GM12872 (cell line): Measurements from ENCODE around the gene RNF157.

Experiments
- TF ChIP-seq, protein P1 (sequence below): IDR thresholded peaks from 3 replicates; pipeline ENCODE4 v1.5.1; 2011; ENCODE audit warnings: low read depth, mild to moderate bottlenecking, low read length, moderate library complexity; ENCODE audit not compliant: insufficient read depth

RNF157 gene

DNA sequence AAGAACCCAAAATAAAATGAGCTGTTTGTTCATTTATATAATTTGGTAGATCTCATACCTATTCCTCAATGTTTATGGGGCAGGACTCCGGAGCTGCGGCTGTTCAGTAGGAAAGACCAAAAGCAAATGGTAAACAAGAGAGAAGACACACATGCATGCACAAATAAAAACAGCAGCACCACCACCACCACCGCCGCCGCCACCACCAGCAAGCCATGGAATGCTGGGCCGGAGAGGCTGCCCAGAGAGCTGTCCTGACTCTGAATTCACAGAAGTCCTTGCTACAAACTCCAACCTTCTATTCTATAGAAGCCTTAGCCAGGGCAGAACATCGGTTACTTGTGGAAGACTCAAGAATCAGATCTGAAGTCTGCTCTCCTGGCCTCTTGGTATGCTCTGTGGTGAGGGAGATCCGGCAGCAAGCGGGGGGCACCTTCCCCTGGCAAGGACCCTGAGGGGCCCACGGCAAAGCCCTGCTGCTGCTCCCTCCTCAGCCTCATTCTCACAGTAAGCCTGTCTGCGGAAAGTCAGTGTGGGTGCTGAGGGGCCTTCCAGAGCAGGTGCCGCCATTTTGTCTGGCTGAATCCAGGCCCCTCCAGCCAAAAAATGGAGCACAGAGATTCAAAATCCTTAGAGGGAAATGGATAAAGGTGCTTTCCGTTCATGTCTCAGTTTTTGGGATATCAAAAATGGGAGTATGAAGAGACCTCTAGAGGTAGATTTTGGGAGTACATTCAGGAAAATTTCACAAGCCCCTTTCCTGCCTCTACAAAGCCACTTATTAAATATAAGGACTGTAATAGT lies 92.9 kb downstream of the RNF157 start:
- TF ChIP-seq, protein P1, sequence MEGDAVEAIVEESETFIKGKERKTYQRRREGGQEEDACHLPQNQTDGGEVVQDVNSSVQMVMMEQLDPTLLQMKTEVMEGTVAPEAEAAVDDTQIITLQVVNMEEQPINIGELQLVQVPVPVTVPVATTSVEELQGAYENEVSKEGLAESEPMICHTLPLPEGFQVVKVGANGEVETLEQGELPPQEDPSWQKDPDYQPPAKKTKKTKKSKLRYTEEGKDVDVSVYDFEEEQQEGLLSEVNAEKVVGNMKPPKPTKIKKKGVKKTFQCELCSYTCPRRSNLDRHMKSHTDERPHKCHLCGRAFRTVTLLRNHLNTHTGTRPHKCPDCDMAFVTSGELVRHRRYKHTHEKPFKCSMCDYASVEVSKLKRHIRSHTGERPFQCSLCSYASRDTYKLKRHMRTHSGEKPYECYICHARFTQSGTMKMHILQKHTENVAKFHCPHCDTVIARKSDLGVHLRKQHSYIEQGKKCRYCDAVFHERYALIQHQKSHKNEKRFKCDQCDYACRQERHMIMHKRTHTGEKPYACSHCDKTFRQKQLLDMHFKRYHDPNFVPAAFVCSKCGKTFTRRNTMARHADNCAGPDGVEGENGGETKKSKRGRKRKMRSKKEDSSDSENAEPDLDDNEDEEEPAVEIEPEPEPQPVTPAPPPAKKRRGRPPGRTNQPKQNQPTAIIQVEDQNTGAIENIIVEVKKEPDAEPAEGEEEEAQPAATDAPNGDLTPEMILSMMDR, result peak; percentile 39; the same call in 2 of the 3 replicates

DNA sequence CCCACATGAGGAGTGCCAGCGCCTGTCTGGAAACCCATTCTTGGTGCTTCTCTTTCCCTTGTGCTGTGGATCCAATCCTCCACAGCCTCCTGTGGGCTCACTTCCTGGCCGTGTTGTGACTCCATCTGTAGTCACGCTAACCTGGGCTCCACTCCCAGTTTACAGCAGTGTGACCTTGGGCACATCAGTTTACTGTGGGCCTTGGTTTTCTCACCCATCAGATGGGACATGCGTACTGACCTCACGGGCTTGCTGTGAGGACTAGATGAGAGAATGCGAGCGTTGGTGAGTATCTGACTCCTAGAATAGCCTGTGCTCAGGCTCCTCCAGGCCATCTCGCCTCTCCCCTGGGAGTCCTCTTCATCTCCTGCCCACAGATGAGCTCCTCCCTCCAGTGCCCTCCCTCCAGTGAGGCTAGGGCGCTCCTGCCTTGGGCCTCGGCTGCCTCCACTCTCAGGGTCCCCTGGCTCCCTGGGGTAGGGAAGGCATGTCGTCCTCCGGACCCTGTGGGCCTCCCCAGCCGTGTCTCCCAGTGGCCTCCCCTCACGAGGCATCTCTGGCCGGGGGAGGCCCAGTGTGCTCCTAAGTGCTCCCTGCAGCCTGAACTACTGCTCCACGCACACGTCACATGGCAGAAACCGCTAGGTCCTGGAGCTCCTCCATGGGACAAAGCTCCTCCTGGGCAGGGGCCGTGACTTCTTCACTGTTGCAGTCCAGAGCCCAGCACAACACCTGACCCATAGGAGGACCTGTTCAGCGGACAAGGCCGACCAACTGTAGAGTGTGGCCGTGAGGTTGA lies 94.0 kb downstream of the RNF157 start:
- TF ChIP-seq, protein P1, result no peak

DNA sequence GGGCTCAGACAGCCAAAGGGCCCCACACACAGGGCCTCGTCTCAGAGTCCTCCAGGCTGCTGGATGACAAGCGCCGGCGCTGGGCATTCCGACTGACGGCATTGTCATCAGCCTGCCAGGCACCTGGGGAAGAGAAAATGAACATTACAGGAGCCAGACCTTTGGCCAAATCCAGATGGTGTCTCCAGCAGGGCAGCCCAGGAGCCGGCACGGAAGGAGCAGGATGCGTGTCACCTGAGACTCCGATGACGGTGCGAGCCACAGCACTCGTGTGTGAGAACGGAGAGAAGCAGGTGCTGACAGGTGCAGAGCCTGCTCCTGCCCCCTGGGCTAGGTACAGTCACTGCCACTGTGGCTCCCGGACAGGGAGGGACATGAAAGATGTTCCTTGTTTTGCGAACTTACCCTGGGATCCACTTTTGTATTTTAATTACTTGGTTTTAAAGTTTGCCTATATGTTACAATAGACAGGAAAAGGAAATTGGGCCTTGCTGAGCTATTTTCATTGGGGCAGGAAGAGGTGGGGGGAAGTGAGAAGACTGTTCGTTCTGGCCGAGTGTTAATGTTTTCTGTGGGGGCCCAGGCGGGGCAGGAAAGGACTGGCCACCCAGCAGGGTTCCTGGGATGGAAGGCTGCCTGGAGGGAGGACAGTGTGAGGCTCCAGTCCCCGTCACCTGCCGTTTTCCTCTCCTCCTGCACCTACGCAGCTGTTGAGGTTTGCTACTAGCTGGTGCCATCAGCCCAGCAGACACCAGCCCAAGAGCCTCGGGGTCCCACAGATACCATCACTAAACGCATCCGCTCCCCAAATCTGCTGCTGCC lies 94.9 kb downstream of the RNF157 start:
- TF ChIP-seq, protein P1, result no peak

DNA sequence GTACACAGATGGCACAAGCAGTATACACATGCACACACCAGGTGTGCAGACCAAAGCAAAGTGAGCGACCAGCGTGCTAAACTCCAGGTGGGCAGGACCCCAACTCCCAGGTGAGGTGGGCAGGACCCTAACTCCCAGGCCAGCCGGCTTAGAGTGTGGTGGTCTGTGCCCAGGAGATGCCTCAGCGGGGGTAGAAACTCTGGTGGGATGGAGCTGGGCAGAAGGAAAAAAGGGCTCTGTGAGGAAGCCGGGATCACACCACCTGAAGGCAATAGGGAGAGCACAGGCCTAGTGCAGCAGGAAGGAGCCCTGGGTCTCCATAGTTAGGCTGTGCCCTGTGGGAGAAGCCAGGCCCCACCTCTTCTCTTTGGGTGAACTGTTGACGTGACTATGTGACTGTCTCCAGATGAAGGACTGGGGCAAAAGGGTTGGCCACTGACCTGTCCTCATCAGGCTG lies 97.7 kb downstream of the RNF157 start:
- TF ChIP-seq, protein P1, result no peak

DNA sequence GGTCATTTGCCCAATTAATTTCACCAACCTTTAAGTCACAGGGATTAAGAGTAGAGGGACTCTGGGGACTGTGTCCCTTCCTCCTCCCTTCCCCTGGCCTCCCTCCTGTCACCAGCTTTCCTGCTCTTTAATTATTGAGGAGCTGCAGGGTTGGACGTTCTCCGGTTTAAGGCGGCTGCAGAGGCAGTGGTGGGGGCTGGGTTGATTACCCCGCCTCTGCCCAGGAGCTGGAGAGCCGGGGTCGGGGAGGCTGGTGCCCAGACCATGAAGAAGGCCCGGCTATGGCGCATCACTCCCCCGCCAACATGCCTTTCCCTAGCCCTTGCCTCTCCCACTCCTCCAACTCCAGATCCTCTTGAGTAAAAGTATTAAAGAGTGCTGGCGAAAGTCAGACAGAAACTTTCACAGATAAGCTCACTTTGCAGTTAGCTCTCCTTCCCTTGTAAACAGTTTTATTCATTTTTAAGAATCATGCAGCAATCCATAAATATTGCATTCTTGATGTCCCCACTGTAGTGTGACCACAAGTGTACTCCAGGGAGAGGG lies 98.2 kb downstream of the RNF157 start:
- TF ChIP-seq, protein P1, result no peak

DNA sequence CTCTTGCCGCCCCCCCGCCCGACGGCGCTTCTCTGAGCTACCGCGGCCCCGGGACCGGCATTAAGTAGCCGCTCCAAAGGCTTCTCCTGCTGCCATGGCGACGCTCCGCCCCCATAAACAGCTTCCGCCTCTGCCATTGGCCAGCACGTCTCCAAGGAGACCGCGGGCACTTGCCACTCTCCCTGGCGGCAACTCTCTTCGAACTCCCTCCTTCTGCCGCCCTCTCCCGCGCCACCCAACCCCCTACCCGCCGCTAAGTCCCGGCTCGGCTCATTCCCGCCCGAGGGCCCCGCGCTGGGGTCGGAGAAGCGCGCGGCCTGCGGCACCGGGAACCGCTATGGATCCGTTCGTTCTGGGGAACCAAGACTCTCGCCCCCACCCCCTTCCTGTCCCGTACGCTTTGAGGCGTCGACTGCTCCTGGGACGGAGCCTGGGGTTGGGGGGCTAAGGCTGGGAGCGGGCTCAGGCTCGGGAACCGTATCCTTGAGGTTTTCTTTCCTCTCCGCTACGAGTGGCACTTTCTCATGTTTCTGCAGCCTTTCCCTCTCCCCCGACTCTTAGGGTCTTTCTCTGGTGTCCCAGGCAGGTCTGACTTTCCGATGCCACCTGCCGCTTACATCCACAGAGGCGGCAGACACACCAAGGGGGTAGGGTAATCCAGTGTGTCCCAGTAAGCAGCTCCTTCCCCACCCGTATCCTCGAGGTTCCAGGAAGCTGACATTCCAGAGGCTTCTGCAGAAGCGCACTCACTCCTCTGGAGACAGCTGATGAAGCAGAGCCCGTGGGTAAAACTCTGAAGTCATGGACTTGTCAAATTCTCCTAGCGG lies 98.9 kb downstream of the RNF157 start, which contains the start of gene FOXJ1:
Gene FOXJ1 (minus strand): TSS at position 34 of the 827 bp plus-strand sequence. CDS start 850 bp downstream, outside the sequence.
- TF ChIP-seq, protein P1, result no peak
